GM12892 (cell line): ENCODE measurements around the gene USP34.

Experiments used
- POLR2A ChIP-seq: IDR thresholded peaks from 2 replicates; pipeline ENCODE4 v1.6.1; 2011; ENCODE audit warnings: low read depth, low read length, control low read depth
- POLR2AphosphoS5 ChIP-seq: IDR thresholded peaks from 2 replicates; pipeline ENCODE4 v1.6.1; 2011; ENCODE audit warnings: low read depth, low read length, control low read depth
- TAF1 ChIP-seq: IDR thresholded peaks from 2 replicates; pipeline ENCODE4 v1.6.1; 2011; ENCODE audit warnings: low read depth, mild to moderate bottlenecking, control low read depth, low read length, borderline replicate concordance

DNA sequence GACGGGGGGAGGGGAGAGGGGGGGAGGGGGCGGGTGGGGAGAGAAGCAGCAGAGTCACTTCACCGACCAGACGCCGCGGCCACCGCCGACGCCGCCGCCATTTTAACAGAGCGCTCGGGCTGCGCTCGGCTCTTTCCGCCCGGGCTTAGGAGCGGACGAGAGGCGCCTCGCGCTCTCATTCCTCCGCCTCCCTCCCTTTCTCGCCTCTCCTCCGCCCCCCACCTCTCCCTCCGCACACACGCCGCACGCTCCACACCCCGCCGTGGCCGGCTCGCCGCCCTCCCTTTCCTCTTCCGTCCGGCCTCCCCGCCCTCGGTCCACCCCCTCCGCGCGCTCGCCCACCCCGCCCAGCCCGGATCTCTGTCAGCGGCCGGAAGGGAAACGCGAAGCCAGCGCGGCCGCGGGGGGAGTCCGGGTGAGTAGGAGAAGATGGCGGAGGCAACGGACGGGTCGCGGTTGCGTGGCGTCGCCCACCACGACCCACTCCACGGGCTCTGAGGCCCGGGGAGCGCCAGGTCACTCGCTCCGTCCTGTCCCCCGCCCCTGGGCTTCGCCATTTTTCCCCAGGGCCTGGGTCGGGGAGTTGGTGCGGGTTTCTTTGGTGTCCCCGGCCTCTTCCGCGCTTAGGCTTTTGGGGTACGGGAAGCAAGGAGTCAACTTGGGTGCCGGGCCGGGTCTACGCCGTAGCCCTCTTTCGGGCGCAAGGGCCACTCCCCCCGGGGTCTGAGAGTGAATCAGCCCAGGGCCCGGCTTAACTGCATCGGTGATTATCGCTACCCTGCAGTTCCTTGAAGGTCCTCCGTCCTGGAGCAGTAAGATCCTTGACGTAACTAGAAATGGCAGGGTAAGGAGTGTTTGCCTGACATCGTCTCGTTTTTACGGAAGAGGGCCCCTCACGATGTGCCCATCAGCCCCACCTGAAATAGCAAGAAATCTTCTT, at the start of gene USP34:
- peak; percentile 96 for TF ChIP-seq POLR2A
- peak; percentile 92 for TF ChIP-seq POLR2AphosphoS5
- TF ChIP-seq TAF1 = peak; percentile 53
